GM23338 (cell line): ENCODE data around the gene LIPA.

Experiments used
- CREB1 ChIP-seq: fragments of 250-450 bp; sonication (Bioruptor Pico); IDR thresholded peaks from 2 replicates; pipeline ENCODE4 v1.5.0; 2020; ENCODE audit warnings: low read depth, mild to moderate bottlenecking, moderate library complexity
- CTCF ChIP-seq, 2 experiments: fragments of 200-600 bp in 1 of 2; sonication (generic) in 1 of 2; conservative IDR thresholded peaks; 2 replicates each; pipeline versions ENCODE4 v1.5.1 to v1.6.1; 2016 to 2017; ENCODE audit warnings: antibody characterized with exemption in 2 of 2, low read depth in 2 of 2, mild to moderate bottlenecking in 2 of 2, moderate library complexity in 1 of 2
- ETS1 ChIP-seq: IDR thresholded peaks from 2 replicates; pipeline ENCODE4 v1.6.1; 2016; ENCODE audit warnings: antibody characterized with exemption
- EZH2 ChIP-seq: fragments of 200-600 bp; sonication (generic); IDR thresholded peaks from one replicate; pipeline ENCODE4 v1.8.0; 2017; ENCODE audit warnings: antibody characterized with exemption, mild to moderate bottlenecking, low read depth; ENCODE audit not compliant: unreplicated experiment
- EZH2phosphoT487 ChIP-seq: fragments of 200-600 bp; sonication (generic); IDR thresholded peaks from one replicate; pipeline ENCODE4 v1.8.1; 2018; ENCODE audit warnings: antibody characterized with exemption; ENCODE audit not compliant: unreplicated experiment
- JUNB ChIP-seq: IDR thresholded peaks from one replicate; pipeline ENCODE4 v1.6.1; 2016; ENCODE audit warnings: antibody characterized with exemption; ENCODE audit not compliant: unreplicated experiment
- NANOG ChIP-seq: IDR thresholded peaks from 2 replicates; pipeline ENCODE4 v1.6.1; 2016; ENCODE audit warnings: antibody characterized with exemption, borderline replicate concordance
- POLR2AphosphoS5 ChIP-seq: IDR thresholded peaks from 2 replicates; pipeline ENCODE4 v1.6.1; 2016; ENCODE audit warnings: antibody characterized with exemption, low read depth
- REST ChIP-seq: IDR thresholded peaks from one replicate; pipeline ENCODE4 v1.6.1; 2018; ENCODE audit warnings: antibody characterized with exemption; ENCODE audit not compliant: unreplicated experiment
- STAT1 ChIP-seq: IDR thresholded peaks from one replicate; pipeline ENCODE4 v1.6.1; 2016; ENCODE audit warnings: antibody characterized with exemption; ENCODE audit not compliant: unreplicated experiment
- ZNF114 ChIP-seq: fragments of 250-450 bp; sonication (Bioruptor Pico); IDR thresholded peaks from 2 replicates; pipeline ENCODE4 v1.5.0; 2020; ENCODE audit warnings: mild to moderate bottlenecking, moderate library complexity
- ZNF331 ChIP-seq: fragments of 250-450 bp; sonication (Bioruptor Pico); IDR thresholded peaks from 2 replicates; pipeline ENCODE4 v1.5.0; 2020; ENCODE audit warnings: low read depth, mild to moderate bottlenecking, moderate library complexity

DNA sequence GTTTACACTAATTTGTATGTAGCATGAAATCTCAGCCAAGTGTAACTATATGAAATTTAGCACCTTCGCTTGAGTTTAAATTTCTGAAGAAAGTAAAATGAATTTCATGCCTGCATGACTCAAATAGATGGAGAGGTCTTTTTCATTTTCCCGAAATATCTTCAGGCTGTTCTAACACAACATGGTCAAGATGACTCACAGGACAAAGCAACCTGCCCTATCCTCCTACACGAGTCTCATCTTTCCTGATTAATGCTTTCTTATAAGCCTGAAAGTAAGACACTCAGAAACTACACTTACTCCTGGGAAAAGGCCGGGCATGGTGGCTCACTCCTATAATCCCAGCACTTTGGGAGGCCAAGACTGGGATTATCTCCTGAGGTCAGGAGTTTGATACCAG lies 85.7 kb downstream of the LIPA start:
- TF ChIP-seq CTCF (conservative IDR thresholded peaks at IDR 0.05; ENCODE audit: low read depth in 2 of 2) (no peak), EZH2 (no peak), EZH2phosphoT487 (no peak), POLR2AphosphoS5 (no peak), REST (no peak), ZNF114 (CRISPR knock-in tag) (no peak), ETS1 (no peak), CREB1 (CRISPR knock-in tag) (no peak), NANOG (no peak), JUNB (no peak), STAT1 (no peak), ZNF331 (no peak)
